Cardiac muscle cell (in vitro differentiated cells and primary cell): Measurements from ENCODE around the gene CEP85L. TPM values are rescaled to one million over a fixed set of nuclear protein-coding genes. Genes with fewer than 3 reads are reported as not detected.

Experiments
- DNase-seq, 2 donors: peaks; one replicate each; pipeline versions ENCODE4 v3.0.0 to v3.0.0-alpha.2; 2010 to 2017; ENCODE audit warnings: low read depth in 1 of 2, low spot score in 1 of 2
- H3K27ac ChIP-seq: fragments of 200-600 bp; sonication (generic); 2 replicates; pipeline ENCODE4 v1.5.1; 2016
- H3K27me3 ChIP-seq: fragments of 200-600 bp; sonication (generic); 2 replicates; pipeline ENCODE4 v1.6.0; 2016; ENCODE audit warnings: control low read depth
- H3K36me3 ChIP-seq: fragments of 200-600 bp; sonication (generic); 2 replicates; pipeline ENCODE4 v1.5.1; 2016; ENCODE audit warnings: control low read depth
- H3K4me1 ChIP-seq: fragments of 200-600 bp; sonication (generic); 2 replicates; pipeline ENCODE4 v1.8.1; 2017; ENCODE audit warnings: low read depth, mild to moderate bottlenecking, mixed run types
- H3K4me3 ChIP-seq: fragments of 200-600 bp; sonication (generic); 2 replicates; pipeline ENCODE4 v1.5.1; 2016; ENCODE audit warnings: mild to moderate bottlenecking
- H3K9me3 ChIP-seq: fragments of 200-600 bp; sonication (generic); 2 replicates; pipeline ENCODE4 v1.5.1; 2017; ENCODE audit warnings: low read depth, mild to moderate bottlenecking, control low read depth
- CTCF ChIP-seq: IDR thresholded peaks from 2 replicates; pipeline ENCODE4 v1.5.1; 2012; ENCODE audit warnings: low read depth, mild to moderate bottlenecking, low read length
- polyA plus RNA-seq: library from polyadenylated mRNA; unstranded; fragments of >200 nt; fragmentation: Nextera tagmentation; extraction: Ambion mirVana; gene quantifications from 2 replicates; pipeline ENCODE4 v1.2.1, GENCODE V29; 2016
- total RNA-seq: library from RNA; depleted of rRNA; stranded (reverse); fragments of >200 nt; gene quantifications from 2 replicates; pipeline ENCODE4 v1.2.3, GENCODE V29; 2016

CEP85L gene
- total and polyA plus RNA-seq, 2 experiments from 2014 or later, result 7.9 to 20.0 TPM

GRCh38 chr6:118594877-118595276, 56.5 kb downstream of the CEP85L start:
- no peak overlapping the region for H3K4me3 ChIP-seq
- peaks cover 4% of the 10 kb centered on the region for H3K4me1 ChIP-seq
- no peaks in the 10 kb centered on the region for H3K27me3 ChIP-seq
- TF ChIP-seq CTCF, result no peak
- no peaks in the 10 kb centered on the region for H3K36me3 ChIP-seq
- DNase-seq, result no peak
- no peak overlapping the region for H3K27ac ChIP-seq
- H3K9me3 ChIP-seq, result no peaks in the 10 kb centered on the region

GRCh38 chr6:118591897-118592296, 59.5 kb downstream of the CEP85L start:
- H3K4me3 ChIP-seq, result no peak overlapping the region
- H3K27ac ChIP-seq, result no peak overlapping the region
- DNase-seq, result no peak
- no peaks in the 10 kb centered on the region for H3K4me1 ChIP-seq
- no peaks in the 10 kb centered on the region for H3K9me3 ChIP-seq
- TF ChIP-seq CTCF, result no peak
- H3K27me3 ChIP-seq, result no peaks in the 10 kb centered on the region
- H3K36me3 ChIP-seq, result no peaks in the 10 kb centered on the region

GRCh38 chr6:118589649-118590365, 61.6 kb downstream of the CEP85L start:
- no peaks in the 10 kb centered on the region for H3K4me1 ChIP-seq

GRCh38 chr6:118589186-118589585, 62.2 kb downstream of the CEP85L start:
- TF ChIP-seq CTCF, result no peak
- peak in 1 of 2 donors; percentile 16 for DNase-seq
- no peaks in the 10 kb centered on the region for H3K4me1 ChIP-seq
- H3K9me3 ChIP-seq, result no peaks in the 10 kb centered on the region
- H3K27me3 ChIP-seq, result no peaks in the 10 kb centered on the region
- H3K27ac ChIP-seq, result no peak overlapping the region
- no peaks in the 10 kb centered on the region for H3K36me3 ChIP-seq
- no peak overlapping the region for H3K4me3 ChIP-seq

More at GRCh38 chr6:118589649-118590365, 61.6 kb downstream of the CEP85L start:
- Histone ChIP-seq H3K36me3 (no peaks in the 10 kb centered on the region), H3K9me3 (no peaks in the 10 kb centered on the region), H3K4me3 (no peak overlapping the region), H3K27me3 (no peaks in the 10 kb centered on the region), H3K27ac (no peak overlapping the region)
- no peak for DNase-seq
- TF ChIP-seq CTCF, result no peak

GRCh38 chr6:118588626-118589025, 62.8 kb downstream of the CEP85L start:
- TF ChIP-seq CTCF, result no peak
- DNase-seq, result peak in 1 of 2 donors; percentile 46
- Histone ChIP-seq H3K4me3 (no peak overlapping the region), H3K27ac (no peak overlapping the region), H3K27me3 (no peaks in the 10 kb centered on the region), H3K9me3 (no peaks in the 10 kb centered on the region), H3K4me1 (no peaks in the 10 kb centered on the region), H3K36me3 (no peaks in the 10 kb centered on the region)
